Parathyroid adenoma (tissue), 2 donors: ENCODE results near the gene SMARCC2.

Source experiments
- H2AFZ ChIP-seq: fragments of 300-600 bp; sonication (generic); one replicate; pipeline ENCODE4 v1.7.0; 2017; ENCODE audit warnings: antibody characterized with exemption, mild to moderate bottlenecking
- H3K27ac ChIP-seq: fragments of 300-600 bp; sonication (generic); one replicate; pipeline ENCODE4 v1.7.0; 2017
- H3K27me3 ChIP-seq: fragments of 300-600 bp; sonication (generic); one replicate; pipeline ENCODE4 v1.7.0; 2017; ENCODE audit warnings: low read length; ENCODE audit not compliant: control insufficient read depth, insufficient read depth
- H3K36me3 ChIP-seq: fragments of 300-600 bp; sonication (generic); one replicate; pipeline ENCODE4 v1.7.0; 2017; ENCODE audit warnings: low read length; ENCODE audit not compliant: control insufficient read depth, insufficient read depth
- H3K4me1 ChIP-seq: fragments of 300-600 bp; sonication (generic); one replicate; pipeline ENCODE4 v1.7.0; 2017; ENCODE audit warnings: control low read depth
- H3K4me2 ChIP-seq: fragments of 300-600 bp; sonication (generic); one replicate; pipeline ENCODE4 v1.7.0; 2017; ENCODE audit warnings: low read length
- H3K4me3 ChIP-seq: fragments of 300-600 bp; sonication (generic); one replicate; pipeline ENCODE4 v1.7.0; 2017; ENCODE audit warnings: low read depth, low read length
- H3K79me2 ChIP-seq: fragments of 300-600 bp; sonication (generic); one replicate; pipeline ENCODE4 v1.7.0; 2017; ENCODE audit warnings: control low read depth
- H3K9ac ChIP-seq: fragments of 300-600 bp; sonication (generic); one replicate; pipeline ENCODE4 v1.7.0; 2017; ENCODE audit warnings: mild to moderate bottlenecking
- H3K9me3 ChIP-seq: fragments of 300-600 bp; sonication (generic); one replicate; pipeline ENCODE4 v1.7.0; 2017; ENCODE audit warnings: low read length; ENCODE audit not compliant: control insufficient read depth
- CTCF ChIP-seq: fragments of 300-600 bp; sonication (generic); IDR thresholded peaks from one replicate; pipeline ENCODE4 v1.7.0; 2017; ENCODE audit warnings: antibody characterized with exemption, mild to moderate bottlenecking
- donor health status: primary hyperparathyroidism.

The SMARCC2 gene

GRCh38 chr12:56189918-56190694 lies 823 bp upstream of the SMARCC2 start:
- no peak for TF ChIP-seq CTCF
- Histone ChIP-seq H3K27ac (peak overlapping the region; percentile 94), H3K9ac (peak overlapping the region; percentile 43), H3K4me3 (peak overlapping the region; percentile 73), H3K4me2 (peak overlapping the region; percentile 80), H3K4me1 (peaks cover 6% of the 10 kb centered on the region), H2AFZ (peak overlapping the region; percentile 100), H3K79me2 (peaks cover 10% of the 10 kb centered on the region), H3K27me3 (no peaks in the 10 kb centered on the region), H3K36me3 (no peaks in the 10 kb centered on the region), H3K9me3 (no peaks in the 10 kb centered on the region)

- Histone ChIP-seq H3K79me2 (peaks cover 10% of the 10 kb centered on the region), H3K9me3 (no peaks in the 10 kb centered on the region), H3K4me3 (peak overlapping the region; percentile 71), H3K27ac (peak overlapping the region; percentile 16), H3K4me1 (peaks cover 6% of the 10 kb centered on the region), H3K9ac (peak overlapping the region; percentile 55), H2AFZ (peak overlapping the region; percentile 79), H3K27me3 (no peaks in the 10 kb centered on the region), H3K4me2 (peak overlapping the region; percentile 89), H3K36me3 (no peaks in the 10 kb centered on the region)
- no peak for TF ChIP-seq CTCF
Observed at GRCh38 chr12:56188778-56189098, 545 bp downstream of the SMARCC2 start.

- peak overlapping the region; percentile 16 for H3K27ac ChIP-seq
- H3K9ac ChIP-seq, result peak overlapping the region; percentile 55
- peaks cover 6% of the 10 kb centered on the region for H3K4me1 ChIP-seq
- peak overlapping the region; percentile 71 for H3K4me3 ChIP-seq
- H2AFZ ChIP-seq, result peak overlapping the region; percentile 79
- no peaks in the 10 kb centered on the region for H3K27me3 ChIP-seq
- TF ChIP-seq CTCF, result no peak
- H3K79me2 ChIP-seq, result peaks cover 10% of the 10 kb centered on the region
- no peaks in the 10 kb centered on the region for H3K36me3 ChIP-seq
- peak overlapping the region; percentile 89 for H3K4me2 ChIP-seq
- no peaks in the 10 kb centered on the region for H3K9me3 ChIP-seq
Observed at GRCh38 chr12:56188131-56188777, 1.0 kb downstream of the SMARCC2 start.

GRCh38 chr12:56186957-56187356 lies 2.3 kb downstream of the SMARCC2 start:
- Histone ChIP-seq H3K4me2 (no peak overlapping the region), H3K27me3 (no peaks in the 10 kb centered on the region), H2AFZ (no peak overlapping the region), H3K9me3 (no peaks in the 10 kb centered on the region), H3K27ac (no peak overlapping the region), H3K4me3 (no peak overlapping the region), H3K4me1 (peaks cover 6% of the 10 kb centered on the region), H3K9ac (no peak overlapping the region), H3K36me3 (no peaks in the 10 kb centered on the region), H3K79me2 (peaks cover 10% of the 10 kb centered on the region)
- no peak for TF ChIP-seq CTCF
